NCI-H1105 treated with DMSO at 0.1 percent for 48 hours (cell line): ENCODE measurements around the gene ARMC2.
"Not testable (repeated sequence)": the region's sequence is repeated elsewhere in the genome, so short reads cannot be mapped to it uniquely, and the experiment has no call there.

Experiments
- DNase-seq: peaks from one replicate; lab custom pipeline; 2025; lab: John Stamatoyannopoulos, UW

ARMC2 gene

GRCh38 chr6:108835218-108835850 is 12.9 kb upstream of the ARMC2 start:
- peak; percentile 84 for DNase-seq

- no peak for DNase-seq
Measured at GRCh38 chr6:108836061-108836460, 12.2 kb upstream of the ARMC2 start.

GRCh38 chr6:108837236-108837971 is 10.8 kb upstream of the ARMC2 start:
- DNase-seq: no peak

- no peak for DNase-seq
Measured at GRCh38 chr6:108838101-108838717, 10.0 kb upstream of the ARMC2 start.

GRCh38 chr6:108839083-108839642 is 9.1 kb upstream of the ARMC2 start:
- no peak for DNase-seq

GRCh38 chr6:108840919-108841318 is 7.3 kb upstream of the ARMC2 start:
- no peak for DNase-seq

GRCh38 chr6:108841377-108841855 is 6.8 kb upstream of the ARMC2 start:
- no peak for DNase-seq

GRCh38 chr6:108844135-108844534 is 4.1 kb upstream of the ARMC2 start:
- DNase-seq: no peak

GRCh38 chr6:108845145-108845544 is 3.1 kb upstream of the ARMC2 start:
- no peak for DNase-seq

- DNase-seq: no peak
Measured at GRCh38 chr6:108846101-108846500, 2.1 kb upstream of the ARMC2 start.

- DNase-seq: no peak
Measured at GRCh38 chr6:108846628-108847027, 1.6 kb upstream of the ARMC2 start.

- DNase-seq: no peak
Measured at GRCh38 chr6:108847738-108848115, 495 bp upstream of the ARMC2 start.

GRCh38 chr6:108850669-108851465 is 2.6 kb downstream of the ARMC2 start:
- no peak for DNase-seq

GRCh38 chr6:108851756-108852155 is 3.5 kb downstream of the ARMC2 start:
- no peak for DNase-seq

- DNase-seq: no peak
Measured at GRCh38 chr6:108853077-108853476, 4.9 kb downstream of the ARMC2 start.

GRCh38 chr6:108862479-108863191 is 14.4 kb downstream of the ARMC2 start:
- no peak for DNase-seq

- not testable (repeated sequence) for DNase-seq
Measured at GRCh38 chr6:108865751-108866286, 17.6 kb downstream of the ARMC2 start.

GRCh38 chr6:108866798-108867197 is 18.6 kb downstream of the ARMC2 start:
- DNase-seq: no peak

- no peak for DNase-seq
Measured at GRCh38 chr6:108868647-108869046, 20.4 kb downstream of the ARMC2 start.

- DNase-seq: no peak
Measured at GRCh38 chr6:108869876-108870275, 21.7 kb downstream of the ARMC2 start.

GRCh38 chr6:108870357-108870756 is 22.1 kb downstream of the ARMC2 start:
- DNase-seq: no peak
